ENCODE measurements around the gene FLNA.

- TF ChIP-seq CTCF (IDR thresholded peaks at IDR 0.05) (no peak), POLR2A (IDR thresholded peaks at IDR 0.05) (no peak), POLR2AphosphoS5 (IDR thresholded peaks at IDR 0.05) (no peak)
Measured at GRCh38 chrX:154372612-154373022, 1.8 kb downstream of the FLNA start.

All from breast epithelium (tissue), 3 donors.